Ovary (tissue), 9 donors: ENCODE data around the gene ZNF460. TPM values are rescaled to one million over a fixed set of nuclear protein-coding genes. Genes with fewer than 3 reads are reported as not detected.
"Not testable (repeated sequence)": the region's sequence is repeated elsewhere in the genome, so short reads cannot be mapped to it uniquely, and the experiment has no call there.

Source experiments
- DNase-seq, 5 donors: peaks; one replicate each; pipeline ENCODE4 v3.0.0-alpha.2; 2019 to 2020
- H3K27ac ChIP-seq, 2 donors: fragments of 200-600 bp; one replicate each; pipeline versions ENCODE4 v1.5.1 to v1.8.0; 2019 to 2022
- H3K27me3 ChIP-seq: fragments of 200-600 bp; one replicate; pipeline ENCODE4 v1.8.0; 2022
- H3K36me3 ChIP-seq: fragments of 200-600 bp; sonication (generic); one replicate; pipeline ENCODE4 v1.5.1; 2019
- H3K4me1 ChIP-seq: one replicate; pipeline ENCODE4 v1.8.1; 2013; ENCODE audit warnings: mild to moderate bottlenecking, moderate library complexity; ENCODE audit not compliant: insufficient read depth
- H3K4me3 ChIP-seq: fragments of 200-600 bp; sonication (generic); one replicate; pipeline ENCODE4 v1.5.1; 2017
- H3K9me3 ChIP-seq, 2 donors: fragments of 200-600 bp in 1 of 2; sonication (generic) in 1 of 2; one replicate each; pipeline versions ENCODE4 v1.5.1 to v1.8.1; 2013 to 2019; ENCODE audit warnings: mild to moderate bottlenecking in 1 of 2, moderate library complexity in 1 of 2
- EP300 ChIP-seq: sonication (generic); formaldehyde crosslinking; IDR thresholded peaks from one replicate; pipeline ENCODE4 v1.6.1; 2017; ENCODE audit warnings: antibody characterized with exemption
- POLR2A ChIP-seq: fragments of 450-650 bp; IDR thresholded peaks from one replicate; pipeline ENCODE4 v1.6.1; 2017; ENCODE audit warnings: antibody characterized with exemption, mild to moderate bottlenecking, moderate library complexity
- WGBS, 3 donors: extraction: QIAGEN DNeasy Blood & Tissue Kit in 1 of 3; methylation state at CpG; one replicate each; pipeline versions ENCODE4 v1.1.5 to v1.1.7; 2013 to 2017; 5-methylcytosine and 5-hydroxymethylcytosine counted together
- intact Hi-C, 4 donors: fragments of 100-400 bp; cut with DNase I; formaldehyde crosslinking; loops; one replicate each; pipeline versions ENCODE4 v1.11.0 to v1.15.1; 2022 to 2023
- polyA plus RNA-seq, 2 donors: library from polyadenylated mRNA; stranded (reverse); fragments of 200-250 nt in 1 of 2; fragments of 350-450 nt in 1 of 2; fragmentation: Illumina TruSeq in 1 of 2; extraction: RNeasy Lipid Tissue Mini Kit (QIAGEN cat#74804) in 1 of 2; gene quantifications; one replicate each; pipeline ENCODE4 v1.2.3, GENCODE V29; 2013 to 2014
- total RNA-seq, 7 donors: library from RNA; depleted of rRNA in 2 of 7; stranded (reverse); fragments of >200 nt in 2 of 7; fragmentation: NEBNext Ultra II Directional in 3 of 7; extraction: Animal tissue kit (Norgen Biotek cat#: 25700) in 3 of 7; gene quantifications; one replicate each; pipeline versions ENCODE4 v1.1.0 to v1.2.4, GENCODE V29; 2016 to 2023
- TF ChIP-seq, protein P1 (sequence below), 3 donors: fragments of 450-650 bp in 2 of 3; fragments of 200-600 bp in 1 of 3; IDR thresholded peaks; one replicate each; pipeline versions ENCODE4 v1.5.1 to v1.8.0; 2016 to 2022; ENCODE audit warnings: antibody characterized with exemption in 3 of 3, mild to moderate bottlenecking in 1 of 3
- donor health status: DM: no; HTN: no; CAD: no; lungs with moderate emphysema.
- donor health status: DM: no; HTN: no; CAD: no.
- donor health status: Bipolar disorder and iron deficiency.
- donor health status: DM: yes; HTN: yes; CAD: no.
- donor health status: DM: no; HTN: no; CAD: no.
- donor health status: DM: yes; HTN: yes; CAD: no.

The ZNF460 gene
- total and polyA plus RNA-seq, 9 donors: 3.0 to 103 (median 61.9) TPM

GRCh38 chr19:57245066-57245465, 35.2 kb upstream of the ZNF460 start:
- TF ChIP-seq EP300 (no peak), POLR2A (no peak)
- TF ChIP-seq, protein P1, sequence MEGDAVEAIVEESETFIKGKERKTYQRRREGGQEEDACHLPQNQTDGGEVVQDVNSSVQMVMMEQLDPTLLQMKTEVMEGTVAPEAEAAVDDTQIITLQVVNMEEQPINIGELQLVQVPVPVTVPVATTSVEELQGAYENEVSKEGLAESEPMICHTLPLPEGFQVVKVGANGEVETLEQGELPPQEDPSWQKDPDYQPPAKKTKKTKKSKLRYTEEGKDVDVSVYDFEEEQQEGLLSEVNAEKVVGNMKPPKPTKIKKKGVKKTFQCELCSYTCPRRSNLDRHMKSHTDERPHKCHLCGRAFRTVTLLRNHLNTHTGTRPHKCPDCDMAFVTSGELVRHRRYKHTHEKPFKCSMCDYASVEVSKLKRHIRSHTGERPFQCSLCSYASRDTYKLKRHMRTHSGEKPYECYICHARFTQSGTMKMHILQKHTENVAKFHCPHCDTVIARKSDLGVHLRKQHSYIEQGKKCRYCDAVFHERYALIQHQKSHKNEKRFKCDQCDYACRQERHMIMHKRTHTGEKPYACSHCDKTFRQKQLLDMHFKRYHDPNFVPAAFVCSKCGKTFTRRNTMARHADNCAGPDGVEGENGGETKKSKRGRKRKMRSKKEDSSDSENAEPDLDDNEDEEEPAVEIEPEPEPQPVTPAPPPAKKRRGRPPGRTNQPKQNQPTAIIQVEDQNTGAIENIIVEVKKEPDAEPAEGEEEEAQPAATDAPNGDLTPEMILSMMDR (IDR thresholded peaks at IDR 0.05): no peak
- no peak overlapping the region for H3K4me3 ChIP-seq
- H3K9me3 ChIP-seq: peaks cover 0 to 18% of the 10 kb centered on the region in 2 donors
- H3K4me1 ChIP-seq: no peaks in the 10 kb centered on the region
- intact Hi-C loops: no loop called here
- 92 to 96% (median 94%) methylated on average over 5 of the region's 5 CpGs for WGBS, 3 donors
- no peaks in the 10 kb centered on the region for H3K36me3 ChIP-seq
- no peaks in the 10 kb centered on the region for H3K27me3 ChIP-seq
- no peak overlapping the region for H3K27ac ChIP-seq
- no peak for DNase-seq

DNA sequence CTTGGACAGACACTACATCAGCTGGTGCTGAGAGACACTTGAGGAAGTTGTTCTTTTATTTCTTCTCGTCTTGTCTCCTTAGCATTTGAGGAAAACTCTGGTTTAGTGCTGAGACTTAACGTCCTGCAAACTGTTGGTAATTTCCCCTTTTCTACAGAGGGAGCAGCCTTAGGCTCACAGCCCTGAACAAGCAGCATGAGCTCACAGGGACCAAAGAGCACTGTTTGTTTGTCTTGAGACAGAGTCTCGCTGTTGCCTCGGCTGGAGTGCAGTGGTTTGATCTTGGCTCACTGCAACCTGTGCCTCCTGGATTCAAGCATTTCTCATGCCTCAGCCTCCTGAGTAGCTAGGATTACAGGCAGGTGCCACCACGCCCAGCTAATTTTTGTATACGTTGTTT, 34.3 kb upstream of the ZNF460 start:
- 89 to 90% (median 90%) methylated on average over 6 of the region's 6 CpGs for WGBS, 3 donors
- H3K27me3 ChIP-seq: no peaks in the 10 kb centered on the region
- intact Hi-C loops: no loop called here
- no peak for DNase-seq
- H3K27ac ChIP-seq: no peak overlapping the region
- H3K4me3 ChIP-seq: no peak overlapping the region
- no peak for TF ChIP-seq EP300
- H3K9me3 ChIP-seq: peaks cover 0 to 20% of the 10 kb centered on the region in 2 donors
- H3K36me3 ChIP-seq: no peaks in the 10 kb centered on the region
- H3K4me1 ChIP-seq: no peaks in the 10 kb centered on the region

DNA sequence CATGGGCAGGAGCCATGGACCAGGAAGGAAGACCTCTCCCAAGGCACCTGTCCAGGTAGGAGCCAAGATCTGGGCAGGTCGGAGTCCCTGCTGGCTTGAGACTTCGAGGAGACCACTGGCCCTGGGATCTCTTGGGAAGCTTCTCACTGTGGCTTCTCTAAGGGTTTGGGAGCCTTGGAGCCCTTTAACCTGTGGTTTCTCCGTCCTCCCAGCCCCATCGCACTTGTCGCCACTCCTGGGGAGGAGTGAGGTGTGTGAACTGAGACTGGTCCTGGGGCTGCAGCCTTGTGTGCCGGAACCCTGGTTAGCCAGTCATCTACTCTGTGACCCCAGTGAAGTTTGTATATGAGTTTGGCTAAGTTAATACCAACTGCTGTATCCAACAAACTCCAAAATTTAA, 31.6 kb upstream of the ZNF460 start:
- TF ChIP-seq, protein P1 (IDR thresholded peaks at IDR 0.05): no peak
- TF ChIP-seq POLR2A (no peak), EP300 (no peak)
- 88 to 97% (median 90%) methylated on average over 6 of the region's 6 CpGs for WGBS, 3 donors
- H3K4me1 ChIP-seq: no peaks in the 10 kb centered on the region
- H3K27me3 ChIP-seq: no peaks in the 10 kb centered on the region
- H3K9me3 ChIP-seq: peaks cover 0 to 40% of the 10 kb centered on the region in 2 donors
- no peak for DNase-seq
- peaks cover 4% of the 10 kb centered on the region for H3K36me3 ChIP-seq
- no peak overlapping the region for H3K4me3 ChIP-seq
- intact Hi-C loops: no loop called here
- no peak overlapping the region for H3K27ac ChIP-seq

GRCh38 chr19:57249329-57249728, 31.0 kb upstream of the ZNF460 start:
- H3K36me3 ChIP-seq: peaks cover 4% of the 10 kb centered on the region
- peaks cover 2 to 47% of the 10 kb centered on the region in 2 donors for H3K9me3 ChIP-seq

DNA sequence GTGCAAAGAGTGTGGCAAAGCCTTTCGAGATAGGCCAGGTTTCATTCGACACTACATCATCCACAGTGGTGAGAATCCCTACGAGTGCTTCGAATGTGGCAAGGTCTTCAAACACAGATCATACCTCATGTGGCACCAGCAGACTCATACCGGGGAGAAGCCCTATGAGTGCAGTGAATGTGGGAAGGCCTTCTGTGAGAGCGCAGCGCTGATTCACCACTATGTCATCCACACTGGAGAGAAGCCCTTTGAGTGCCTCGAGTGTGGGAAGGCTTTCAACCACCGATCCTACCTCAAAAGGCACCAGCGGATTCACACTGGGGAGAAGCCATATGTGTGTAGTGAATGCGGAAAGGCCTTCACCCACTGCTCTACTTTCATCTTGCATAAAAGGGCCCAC, 26.5 kb upstream of the ZNF460 start:
- not testable (repeated sequence) for H3K27me3 ChIP-seq, H3K4me1 ChIP-seq, H3K4me3 ChIP-seq, DNase-seq, H3K27ac ChIP-seq, H3K36me3 ChIP-seq
- H3K9me3 ChIP-seq: peaks cover 8 to 39% of the 10 kb centered on the region in 2 donors
- WGBS, 3 donors: 94 to 98% (median 96%) methylated on average over 11 of the region's 11 CpGs
- intact Hi-C loops: loop anchor here in 1 of 4 donors (2.0 kb wide), 1 partner anchor 27 kb away; no protein-coding TSS in a partner anchor

More at GRCh38 chr19:57249329-57249728, 31.0 kb upstream of the ZNF460 start:
- DNase-seq: no peak
- Histone ChIP-seq H3K4me1 (no peaks in the 10 kb centered on the region), H3K27ac (no peak overlapping the region), H3K27me3 (no peaks in the 10 kb centered on the region), H3K4me3 (no peak overlapping the region)
- TF ChIP-seq POLR2A (no peak), EP300 (no peak)
- TF ChIP-seq, protein P1 (IDR thresholded peaks at IDR 0.05): no peak
- intact Hi-C loops: no loop called here
- WGBS, 3 donors: 89 to 96% (median 96%) methylated on average over 1 of the region's 1 CpG
